Left cardiac atrium (tissue), 4 donors: ENCODE measurements around the gene LGR4. TPM values are rescaled to one million over a fixed set of nuclear protein-coding genes. Genes with fewer than 3 reads are reported as not detected.
"Not testable (repeated sequence)": the region's sequence is repeated elsewhere in the genome, so short reads cannot be mapped to it uniquely, and the experiment has no call there.

ENCODE experiments used
- ATAC-seq, 2 donors: fragments of 200-7000 bp; cut with Tn5 transposase; one replicate each; pipeline ENCODE4 v1.9.1; 2020; ENCODE audit warnings: mild to moderate bottlenecking in 2 of 2, moderate library complexity in 2 of 2
- DNase-seq: peaks from one replicate; pipeline ENCODE4 v3.0.0-alpha.2; 2020
- intact Hi-C, 2 donors: fragments of 100-400 bp; cut with DNase I; formaldehyde crosslinking; loops; one replicate each; pipeline versions ENCODE4 v1.14.1 to v1.15.1; 2022 to 2023
- total RNA-seq, 2 donors: library from RNA; stranded (reverse); fragmentation: NEBNext Ultra II Directional; extraction: Animal tissue kit (Norgen Biotek cat#: 25700); gene quantifications; one replicate each; pipeline ENCODE4 v1.2.1, GENCODE V29; 2021
- donor health status: DM: no; HTN: yes; CAD: no.
- donor health status: DM: no; HTN: yes; CAD: no; lungs with severe emphysema.
- donor health status: DM: yes; HTN: yes; CAD: no.
- donor health status: Dilated cardiomyopathy.

Gene LGR4
- total RNA-seq, 2 donors from 2014 or later, result 29.0 to 33.3 TPM

DNA sequence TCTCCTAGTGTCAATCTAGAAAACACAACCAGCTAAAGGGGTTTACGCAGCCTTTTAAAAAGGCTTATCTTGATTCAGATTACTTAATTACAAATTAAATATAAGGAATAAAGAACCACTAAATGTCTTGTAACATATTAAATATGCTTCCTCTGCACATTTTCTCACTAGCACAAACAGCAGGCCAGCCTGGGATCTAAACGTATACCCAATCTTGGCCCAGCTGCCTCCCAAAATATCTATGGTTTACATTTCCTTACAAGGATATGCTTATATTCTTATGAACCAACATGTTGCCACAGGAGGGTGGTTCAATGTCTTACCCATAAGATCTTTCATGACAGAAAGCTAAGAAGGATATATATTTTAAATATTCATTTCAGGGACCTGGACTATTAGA is 7.7 kb downstream of the LGR4 start:
- no peak for ATAC-seq
- intact Hi-C loops, result no loop called here
- DNase-seq, result no peak

DNA sequence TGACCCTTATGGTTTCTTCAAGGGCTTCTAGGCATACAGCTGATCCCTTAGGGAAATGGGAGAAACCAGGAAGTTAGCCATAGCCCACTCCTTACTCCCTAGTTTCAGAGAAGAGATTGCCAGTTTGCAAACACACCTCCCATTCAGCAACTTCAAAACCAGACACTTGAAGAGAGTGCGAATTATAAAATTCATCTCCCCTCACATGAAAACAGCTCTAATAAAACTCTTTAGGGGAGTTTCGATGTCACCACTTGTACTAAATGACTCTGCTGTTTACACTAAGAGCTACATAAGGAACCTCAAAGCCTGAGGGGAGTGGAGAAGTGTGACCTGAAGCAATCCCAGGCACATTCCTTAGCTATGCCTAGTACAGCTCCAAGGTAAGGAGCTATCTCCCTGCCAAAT is 8.3 kb downstream of the LGR4 start:
- intact Hi-C loops, result no loop called here
- no peak for DNase-seq
- ATAC-seq, result peak in 1 of 2 donors; percentile 69

DNA sequence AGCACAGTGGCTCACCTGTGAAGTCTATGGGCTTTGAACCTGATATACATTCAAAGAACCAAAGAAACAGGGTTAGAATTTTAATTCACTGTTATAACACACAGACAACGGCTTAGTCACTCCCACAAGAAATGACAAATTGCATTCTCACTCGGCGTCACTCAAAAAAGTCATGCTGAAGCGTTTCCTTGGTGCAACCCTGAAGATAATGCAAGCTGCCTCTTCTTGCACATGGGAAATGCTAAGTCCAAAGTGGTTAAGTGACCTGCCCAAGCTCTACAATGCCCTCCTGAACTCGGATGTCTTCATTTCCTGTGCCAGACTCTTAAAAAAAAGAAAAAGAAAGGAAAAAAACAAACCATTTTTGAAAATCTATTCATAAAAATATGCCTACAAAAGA is 10.0 kb downstream of the LGR4 start:
- ATAC-seq, result no peak
- intact Hi-C loops, result no loop called here
- no peak for DNase-seq

DNA sequence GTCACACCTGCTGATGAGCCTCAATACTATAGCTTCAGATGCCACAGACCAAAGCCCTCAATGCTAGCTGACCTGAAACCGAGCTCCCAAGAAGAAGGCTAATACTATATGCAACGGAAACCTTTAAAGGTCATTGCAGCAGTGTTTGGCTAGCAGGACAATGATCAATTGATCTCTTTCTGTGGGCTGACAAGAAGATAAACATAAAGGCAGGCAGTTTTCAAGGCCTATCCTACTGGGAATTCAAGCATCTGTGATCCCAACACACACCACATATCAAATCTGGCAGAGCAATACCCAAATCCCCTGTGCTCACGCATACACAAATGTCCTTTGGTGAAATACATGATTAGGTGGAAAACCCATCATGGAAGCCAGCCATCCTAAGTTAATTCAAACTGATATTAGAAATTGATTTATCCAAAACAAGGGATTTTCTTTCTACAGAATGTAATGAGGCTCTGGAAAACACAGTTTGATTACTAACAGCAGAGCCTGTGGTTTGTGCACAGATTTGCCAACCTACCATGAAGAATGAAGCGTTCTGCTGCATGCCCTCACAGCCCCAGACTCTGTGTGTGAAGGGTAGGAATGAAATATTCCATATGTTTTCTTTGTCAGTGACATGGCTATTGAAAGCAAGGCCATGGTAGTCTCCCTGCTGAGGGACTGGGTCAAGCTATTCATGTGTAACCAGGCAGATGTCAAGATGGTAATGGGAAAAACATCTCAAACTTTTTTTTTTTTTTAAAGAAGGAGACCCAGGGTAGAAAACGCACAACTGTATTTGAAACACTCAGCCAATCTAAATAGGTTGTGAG is 12.2 kb downstream of the LGR4 start:
- intact Hi-C loops, result no loop called here
- ATAC-seq (no peak), DNase-seq (no peak)

DNA sequence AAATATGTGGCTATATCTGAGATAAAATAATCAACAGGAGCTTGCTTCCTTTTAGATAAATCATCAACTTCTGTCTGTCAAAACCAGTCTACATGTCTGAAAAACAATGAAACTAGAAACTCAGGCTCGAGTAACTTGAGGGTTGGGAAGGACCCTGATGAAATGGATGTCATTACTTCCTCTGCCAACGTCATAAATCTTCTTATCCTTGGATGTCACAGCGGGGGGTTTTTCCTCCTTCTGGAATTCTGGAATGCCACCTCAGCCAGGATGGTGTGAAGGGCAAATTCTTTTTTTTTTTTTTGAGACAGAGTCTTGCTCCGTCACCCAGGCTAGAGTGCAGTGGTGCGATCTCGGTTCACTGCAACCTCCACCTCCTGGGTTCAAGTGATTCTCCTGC is 13.4 kb downstream of the LGR4 start:
- DNase-seq, result no peak
- intact Hi-C loops, result no loop called here
- no peak for ATAC-seq

DNA sequence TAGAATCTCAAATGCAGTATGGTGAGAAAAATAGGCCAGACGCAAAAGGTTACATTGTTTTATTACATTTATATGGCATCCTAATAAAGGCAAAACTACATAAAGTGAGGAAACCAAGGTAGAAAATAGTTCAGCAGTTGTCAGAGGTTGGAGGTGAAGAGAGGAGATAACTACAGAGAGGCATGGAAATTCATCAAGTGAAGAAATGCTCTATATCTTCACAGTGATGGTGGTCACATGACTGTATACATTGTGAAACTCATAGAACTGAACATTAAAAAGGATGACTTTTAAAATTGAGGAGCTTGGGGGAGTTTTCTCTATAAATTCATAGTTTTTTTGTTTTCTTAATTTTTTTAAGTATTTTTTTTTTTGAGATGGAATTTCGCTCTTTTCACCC is 14.4 kb downstream of the LGR4 start:
- intact Hi-C loops, result no loop called here
- DNase-seq, result no peak
- no peak for ATAC-seq

DNA sequence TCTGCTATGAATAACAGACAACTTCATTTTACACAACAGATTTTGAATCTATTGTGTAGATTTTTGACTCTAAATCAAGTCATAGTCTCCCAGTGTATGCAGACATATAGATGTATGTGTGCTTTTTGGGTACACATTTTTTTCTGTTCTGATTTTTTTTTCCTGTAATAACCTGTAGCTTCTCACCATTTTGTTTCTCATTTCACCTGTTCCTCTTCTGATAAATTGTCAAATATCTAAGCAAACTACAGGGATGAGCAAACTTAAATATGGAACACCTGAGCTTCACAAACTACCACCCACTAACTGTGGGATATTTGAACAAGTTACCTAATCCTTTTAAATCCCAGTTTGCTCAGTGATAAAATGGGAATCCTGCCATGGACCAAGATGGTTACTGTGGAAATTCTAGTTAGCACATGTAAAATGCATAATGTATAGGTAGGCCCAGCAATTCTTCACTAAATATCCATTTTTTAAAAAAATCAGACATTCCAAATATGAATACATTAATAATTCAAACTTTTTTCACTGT is 15.7 kb downstream of the LGR4 start:
- intact Hi-C loops, result no loop called here
- no peak for DNase-seq
- ATAC-seq, result no peak

DNA sequence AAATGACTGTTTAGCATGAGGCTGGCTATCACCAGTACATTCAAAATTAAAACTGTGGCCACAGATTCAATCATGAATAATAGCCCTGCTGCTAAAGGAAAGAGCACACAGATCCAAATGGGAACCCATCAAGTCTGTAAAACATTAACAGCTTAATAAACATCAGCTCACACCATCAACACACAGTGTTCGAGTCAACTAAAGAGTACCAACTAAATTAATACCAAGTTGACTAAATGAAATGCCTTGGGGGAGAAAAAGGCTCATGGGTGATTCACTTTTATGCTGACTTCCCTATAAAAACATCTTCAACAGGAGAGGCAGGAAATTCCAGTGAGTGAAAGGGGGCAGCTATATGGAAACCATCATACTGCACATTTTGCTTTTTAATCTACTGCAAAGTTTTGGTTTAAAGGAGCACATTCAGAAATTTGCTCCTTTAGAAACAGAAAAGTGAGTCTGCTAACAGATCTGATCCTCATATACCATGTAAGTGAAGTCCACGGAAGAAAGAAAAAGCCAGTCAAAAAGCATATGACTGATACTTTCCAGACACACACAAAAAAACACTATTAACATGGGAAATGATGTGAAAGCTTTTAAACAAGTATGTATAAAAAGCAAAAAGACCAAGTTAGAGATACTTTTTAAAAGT is 16.3 kb downstream of the LGR4 start:
- ATAC-seq (no peak), DNase-seq (no peak)
- intact Hi-C loops, result no loop called here

DNA sequence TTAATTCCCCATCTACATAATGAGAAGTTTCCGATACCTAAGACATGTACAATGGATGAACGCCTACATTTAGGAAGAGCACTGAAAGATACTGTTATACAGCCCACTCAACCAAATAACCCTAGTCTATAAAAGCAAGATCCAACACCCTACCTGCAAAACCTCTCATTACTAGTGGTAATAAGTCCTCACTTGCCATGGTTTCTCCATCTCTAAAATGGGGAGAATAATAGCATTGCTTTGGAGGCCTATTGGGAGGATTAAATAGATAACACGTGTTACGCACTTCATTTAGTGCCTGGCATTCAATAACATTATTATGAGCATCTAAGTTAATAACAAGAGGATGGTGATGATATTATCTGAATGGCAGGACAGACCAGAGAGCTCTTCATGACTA is 16.9 kb downstream of the LGR4 start:
- DNase-seq, result no peak
- intact Hi-C loops, result no loop called here
- no peak for ATAC-seq

DNA sequence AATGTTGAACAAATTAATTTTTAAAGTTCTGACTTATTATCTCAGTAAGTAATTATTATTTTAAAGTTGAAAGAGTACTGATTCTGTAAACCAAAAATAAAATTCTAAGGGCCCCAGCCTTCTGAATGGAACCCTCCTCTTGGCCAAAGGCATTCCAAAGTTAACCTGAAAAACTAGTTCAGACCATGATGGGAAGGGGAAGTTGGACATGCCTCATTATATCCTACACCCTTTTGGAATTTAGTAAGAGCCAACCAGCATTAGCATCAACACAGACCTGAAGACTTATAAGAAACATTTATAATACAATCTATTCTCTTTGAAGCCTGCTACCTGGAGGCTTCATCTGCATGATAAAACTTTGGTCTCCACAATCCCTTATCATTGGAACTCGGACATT is 18.9 kb downstream of the LGR4 start:
- intact Hi-C loops, result no loop called here
- no peak for ATAC-seq
- no peak for DNase-seq

DNA sequence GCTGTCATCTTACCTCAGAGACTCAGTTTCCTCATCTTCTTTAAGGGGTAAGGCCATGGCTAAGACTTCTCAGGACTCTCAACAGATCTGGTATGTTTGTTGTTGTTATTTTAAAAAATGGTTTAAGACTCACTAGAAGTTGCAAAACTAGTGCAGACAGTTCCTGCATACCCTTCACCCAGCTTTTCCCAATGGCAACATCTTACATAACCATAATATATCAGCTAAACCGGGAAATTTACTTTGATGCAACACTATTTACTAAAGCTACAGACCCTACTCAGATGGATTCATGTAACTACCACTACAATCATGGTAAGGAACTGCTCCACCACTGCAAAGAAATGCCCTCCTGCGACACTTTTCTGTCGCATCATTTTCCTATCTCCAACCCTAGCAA is 20.4 kb downstream of the LGR4 start:
- no peak for ATAC-seq
- no peak for DNase-seq
- intact Hi-C loops, result no loop called here

DNA sequence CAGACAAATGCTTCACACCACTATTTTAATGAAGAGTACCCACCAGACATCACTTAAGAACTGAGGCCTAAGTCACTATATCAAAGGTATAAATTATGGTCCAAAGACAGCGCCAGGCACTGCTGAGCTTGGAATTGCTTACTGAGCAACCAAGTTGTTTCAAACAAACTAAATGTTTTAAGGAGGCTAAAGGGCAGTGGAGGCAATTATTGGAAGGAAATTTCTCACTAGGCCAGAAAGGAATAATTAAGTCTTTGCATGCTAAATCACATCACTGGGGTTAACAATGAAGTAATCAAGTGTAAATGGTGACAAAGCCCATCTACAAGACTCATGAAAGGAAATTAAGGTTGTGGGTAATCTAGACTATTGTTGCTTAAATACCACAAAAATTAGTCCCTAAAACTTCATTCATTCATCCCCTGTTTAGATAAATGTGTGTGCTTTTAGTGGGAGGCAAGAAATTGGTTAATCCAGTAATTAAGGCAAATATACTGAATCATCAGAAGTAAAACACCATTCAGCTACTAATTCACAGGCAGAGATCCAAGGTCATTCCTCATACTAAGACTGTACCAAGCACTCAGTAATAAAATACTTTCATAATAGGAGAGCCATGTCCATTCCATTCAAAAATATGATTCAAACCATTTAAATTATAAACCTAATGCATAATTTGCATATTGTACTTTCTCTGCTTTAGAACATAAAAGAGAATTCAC is 21.2 kb downstream of the LGR4 start:
- ATAC-seq (peak in 1 of 2 donors; percentile 83), DNase-seq (no peak)
- intact Hi-C loops, result no loop called here

DNA sequence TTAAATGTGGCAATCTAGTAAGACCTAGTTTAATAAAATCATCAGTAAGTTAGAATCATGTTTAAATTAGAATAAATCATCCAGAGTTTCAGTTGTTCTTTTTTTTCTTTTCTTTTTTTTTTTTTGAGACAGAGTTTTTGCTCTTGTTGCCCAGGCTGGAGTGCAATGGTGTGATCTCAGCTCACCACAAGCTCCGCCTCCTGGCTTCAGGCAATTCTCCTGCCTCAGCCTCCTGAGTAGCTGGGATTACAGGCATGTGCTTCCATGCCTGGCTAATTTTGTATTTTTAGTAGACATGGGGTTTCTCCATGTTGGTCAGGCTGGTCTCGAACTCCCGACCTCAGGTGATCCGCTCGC is 24.4 kb downstream of the LGR4 start:
- ATAC-seq, intact Hi-C loops: not testable (repeated sequence)
- peak; percentile 30 for DNase-seq

DNA sequence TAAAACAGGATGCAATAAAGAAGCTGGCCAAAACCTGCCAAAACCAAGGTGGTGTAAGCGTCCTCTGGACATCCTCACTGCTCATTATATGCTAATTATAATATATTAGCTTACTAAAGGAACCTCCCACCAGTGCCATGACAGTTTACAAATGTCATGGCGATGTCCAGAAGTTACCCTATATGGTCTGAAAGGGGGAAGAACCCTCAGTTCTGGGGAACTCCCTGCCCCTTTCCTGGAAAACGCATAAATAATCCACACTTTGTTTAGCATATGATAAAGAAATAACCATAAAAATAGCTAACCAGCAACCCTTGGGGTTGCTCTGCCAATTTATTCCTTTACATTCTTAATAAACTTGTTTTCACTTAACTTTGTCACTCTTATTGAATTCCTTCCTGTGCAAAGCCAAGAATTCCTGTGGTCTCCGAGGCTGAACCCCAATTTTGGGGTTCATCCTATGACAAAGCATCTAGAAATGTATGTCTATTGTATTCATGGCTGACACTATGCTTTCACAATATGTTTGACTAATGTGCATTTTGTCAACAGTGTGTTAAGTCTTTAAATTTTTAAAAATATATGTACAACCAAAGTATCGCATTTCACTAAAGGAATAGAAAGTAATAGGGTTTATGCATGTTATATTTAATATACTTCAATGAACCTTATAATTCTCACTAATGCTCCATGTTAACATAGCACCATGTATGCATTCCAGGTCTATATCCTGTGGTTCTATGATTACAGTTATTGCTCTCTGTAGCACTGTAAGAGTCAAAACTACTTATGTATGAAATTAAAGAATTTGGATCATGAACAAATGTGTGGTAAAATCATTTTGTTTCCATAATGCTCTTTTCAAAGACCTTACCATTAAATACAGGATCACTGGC is 25.1 kb downstream of the LGR4 start:
- DNase-seq (no peak), ATAC-seq (no peak)
- intact Hi-C loops, result no loop called here

DNA sequence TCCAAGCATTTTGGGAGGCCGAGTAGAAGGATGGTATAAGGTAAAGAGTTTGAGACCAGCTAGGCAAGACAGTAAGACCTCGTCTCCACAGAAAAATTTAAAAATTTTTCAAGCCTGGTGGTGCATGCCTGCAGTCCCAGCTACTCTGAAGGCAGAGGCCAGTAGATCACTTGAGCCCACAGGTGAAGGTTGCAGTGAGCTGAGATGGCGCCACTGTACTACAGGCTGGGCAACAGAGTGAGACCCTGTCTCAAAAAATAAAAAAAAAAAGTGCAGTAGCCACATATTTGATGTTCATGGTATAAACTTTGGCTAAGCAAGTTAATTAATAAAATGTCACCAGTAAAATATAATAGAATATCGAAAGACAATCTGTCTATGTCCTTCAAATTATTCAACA is 27.0 kb downstream of the LGR4 start:
- ATAC-seq, result no peak
- intact Hi-C loops, result no loop called here
- no peak for DNase-seq

DNA sequence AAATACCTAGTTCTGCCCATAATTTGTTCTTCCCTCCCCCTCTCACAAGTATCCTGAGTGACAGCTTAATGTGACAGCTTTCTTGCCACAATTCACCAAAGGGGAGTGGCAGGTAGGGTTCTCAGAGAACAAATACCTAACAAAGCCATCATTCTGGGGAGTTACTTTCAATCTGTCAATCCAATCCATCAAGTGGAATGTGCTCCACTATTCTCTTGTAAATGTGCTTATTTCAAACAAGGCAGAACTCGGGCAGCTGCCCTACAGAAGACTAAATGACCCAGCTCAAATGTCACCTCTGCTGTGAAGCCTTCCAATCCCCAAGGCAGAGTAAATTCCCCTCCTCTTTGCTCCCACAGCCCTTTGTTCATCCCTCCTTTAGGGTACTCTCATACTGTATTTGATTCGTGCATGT is 27.8 kb downstream of the LGR4 start:
- intact Hi-C loops, result no loop called here
- DNase-seq (no peak), ATAC-seq (no peak)

DNA sequence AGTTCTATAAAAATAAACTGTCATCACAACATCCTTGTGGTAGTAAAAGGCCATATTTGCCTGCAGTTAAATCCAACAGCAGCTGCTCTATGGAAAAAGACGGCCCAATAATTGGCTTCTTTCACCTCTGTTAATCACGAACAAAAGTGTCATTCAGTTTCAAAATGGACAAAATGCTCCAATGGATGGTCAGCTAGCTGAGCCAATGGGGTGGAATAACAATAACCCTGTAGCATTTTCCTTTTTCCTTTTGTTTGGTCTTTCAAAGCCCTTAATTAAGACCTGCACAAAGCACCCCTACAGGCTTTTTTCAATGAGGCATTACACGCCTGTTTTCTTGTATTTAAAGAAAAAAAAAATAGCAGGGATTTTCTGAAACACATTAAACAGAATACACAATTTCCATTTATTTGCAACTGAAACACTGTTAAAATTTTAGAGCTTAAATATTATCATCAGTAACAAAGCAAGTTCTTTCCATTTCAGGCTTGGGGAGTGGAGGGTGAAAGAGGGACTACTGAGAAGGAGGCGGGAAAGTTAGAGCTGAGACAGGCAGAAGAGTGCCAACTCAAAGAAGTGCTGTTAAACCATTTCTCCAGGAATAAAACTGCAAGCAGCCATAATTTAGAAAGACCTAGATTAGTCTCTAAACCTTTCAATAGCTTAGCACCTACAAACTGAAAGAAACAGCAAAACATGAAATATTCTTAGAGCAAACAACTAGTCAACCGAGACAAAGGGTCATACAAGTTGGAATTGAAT is 28.7 kb downstream of the LGR4 start:
- intact Hi-C loops, result no loop called here
- DNase-seq (no peak), ATAC-seq (no peak)

DNA sequence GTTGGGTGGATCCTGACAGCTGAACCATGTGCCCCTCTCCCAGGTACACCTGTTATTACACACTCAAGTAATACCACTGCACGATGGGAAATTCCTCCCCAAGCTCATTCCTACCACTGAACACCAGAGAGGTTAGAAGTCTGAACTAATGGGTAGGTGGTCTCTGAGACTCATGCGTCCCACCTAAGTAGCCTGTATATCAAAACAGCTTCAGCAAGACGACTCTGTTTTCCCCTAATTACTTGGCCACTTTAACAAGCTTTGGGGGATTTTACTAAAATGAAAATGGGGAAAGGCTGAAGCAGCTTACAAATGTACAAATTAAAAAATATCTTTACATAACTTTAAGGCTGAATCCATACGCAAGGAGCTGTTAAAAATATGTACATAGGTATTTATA is 29.4 kb downstream of the LGR4 start:
- intact Hi-C loops, result no loop called here
- DNase-seq (no peak), ATAC-seq (no peak)

DNA sequence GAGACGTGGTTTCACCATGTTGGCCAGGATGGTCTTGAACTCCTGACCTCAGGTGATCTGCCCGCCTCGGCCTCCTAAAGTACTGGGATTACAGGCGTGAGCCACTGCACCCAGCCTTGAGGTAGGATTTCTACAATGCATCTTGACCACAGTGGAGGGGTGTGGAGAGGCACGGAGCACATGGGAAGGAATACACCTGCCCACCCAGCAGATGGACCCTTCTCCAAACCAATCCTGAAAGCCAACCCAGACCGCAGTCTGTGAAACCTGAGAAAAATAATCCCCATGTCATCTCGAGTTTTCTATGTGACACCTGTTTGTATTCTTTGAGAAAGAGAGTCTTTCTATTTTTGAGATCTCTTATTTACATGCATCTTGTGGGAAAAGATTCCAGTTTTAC is 32.5 kb downstream of the LGR4 start:
- DNase-seq (no peak), ATAC-seq (no peak)
- intact Hi-C loops, result no loop called here
